Activated naive CD4-positive, alpha-beta T cell (primary cell): Measurements from ENCODE around the gene CAPN3.
"Not testable (repeated sequence)": the region's sequence is repeated elsewhere in the genome, so short reads cannot be mapped to it uniquely, and the experiment has no call there.

Experiments
- DNase-seq, 4 experiments: peaks; one replicate each; lab custom pipeline; 2025; lab: John Stamatoyannopoulos, UW

The CAPN3 gene

GRCh38 chr15:42359249-42359648, at the start of gene CAPN3:
TSS of gene CAPN3 (plus strand) at chr15:42359501. CDS start at chr15:42359806, 305 bp downstream.
- DNase-seq, result no peak

GRCh38 chr15:42313463-42313862, 45.8 kb upstream of the CAPN3 start:
- DNase-seq, result no peak

GRCh38 chr15:42314818-42315217, 44.5 kb upstream of the CAPN3 start:
- no peak for DNase-seq

GRCh38 chr15:42315521-42315920, 43.8 kb upstream of the CAPN3 start:
- no peak for DNase-seq

GRCh38 chr15:42316282-42316805, 43.0 kb upstream of the CAPN3 start:
- DNase-seq, result not testable (repeated sequence)

- no peak for DNase-seq
Measured at GRCh38 chr15:42319206-42319605, 40.1 kb upstream of the CAPN3 start.

- DNase-seq, result no peak
Measured at GRCh38 chr15:42324308-42324707, 35.0 kb upstream of the CAPN3 start.

GRCh38 chr15:42329161-42329560, 30.1 kb upstream of the CAPN3 start:
- DNase-seq, result no peak

GRCh38 chr15:42329992-42330391, 29.3 kb upstream of the CAPN3 start:
- DNase-seq, result no peak

- DNase-seq, result no peak
Measured at GRCh38 chr15:42331235-42331634, 28.1 kb upstream of the CAPN3 start.

GRCh38 chr15:42332331-42332730, 27.0 kb upstream of the CAPN3 start:
- DNase-seq, result no peak

GRCh38 chr15:42335074-42335473, 24.2 kb upstream of the CAPN3 start:
- no peak for DNase-seq

GRCh38 chr15:42336650-42337049, 22.7 kb upstream of the CAPN3 start:
- DNase-seq, result not testable (repeated sequence)

GRCh38 chr15:42337104-42337503, 22.2 kb upstream of the CAPN3 start:
- DNase-seq, result not testable (repeated sequence)

GRCh38 chr15:42338500-42338899, 20.8 kb upstream of the CAPN3 start:
- DNase-seq, result no peak

- DNase-seq, result no peak
Measured at GRCh38 chr15:42343596-42344232, 15.6 kb upstream of the CAPN3 start.

- no peak for DNase-seq
Measured at GRCh38 chr15:42344763-42345162, 14.5 kb upstream of the CAPN3 start.

GRCh38 chr15:42345504-42345903, 13.8 kb upstream of the CAPN3 start:
- no peak for DNase-seq

GRCh38 chr15:42348083-42348482, 11.2 kb upstream of the CAPN3 start:
- no peak for DNase-seq

- DNase-seq, result no peak
Measured at GRCh38 chr15:42349186-42349585, 10.1 kb upstream of the CAPN3 start.

- DNase-seq, result no peak
Measured at GRCh38 chr15:42352401-42352800, 6.9 kb upstream of the CAPN3 start.

- no peak for DNase-seq
Measured at GRCh38 chr15:42353061-42353460, 6.2 kb upstream of the CAPN3 start.

GRCh38 chr15:42354824-42355223, 4.5 kb upstream of the CAPN3 start:
- DNase-seq, result no peak

GRCh38 chr15:42355291-42355690, 4.0 kb upstream of the CAPN3 start:
- DNase-seq, result no peak
